Stimulated activated CD8-positive, alpha-beta memory T cell treated with anti-CD3 and anti-CD28 coated beads, Interleukin-4, amount 100 ng/mL, for 1 hour (primary cell): ENCODE data around the gene RXRA.

Experiments
- DNase-seq, 2 donors: peaks; one replicate each; pipeline ENCODE4 v3.0.0-alpha.2; 2020; ENCODE audit warnings: low read depth in 2 of 2, low spot score in 1 of 2

Gene RXRA

GRCh38 chr9:134429481-134429880 is 103.2 kb downstream of the RXRA start:
- DNase-seq, result no peak

GRCh38 chr9:134431095-134431494 is 104.8 kb downstream of the RXRA start:
- DNase-seq, result no peak

- no peak for DNase-seq
Observed at GRCh38 chr9:134431626-134432025, 105.4 kb downstream of the RXRA start.

GRCh38 chr9:134432471-134432870 is 106.2 kb downstream of the RXRA start:
- DNase-seq, result no peak

- no peak for DNase-seq
Observed at GRCh38 chr9:134433101-134433500, 106.8 kb downstream of the RXRA start.

GRCh38 chr9:134433909-134434882 is 107.9 kb downstream of the RXRA start:
- DNase-seq, result no peak

GRCh38 chr9:134434894-134435506 is 108.7 kb downstream of the RXRA start:
- no peak for DNase-seq

- DNase-seq, result no peak
Observed at GRCh38 chr9:134435550-134436378, 109.5 kb downstream of the RXRA start.

- DNase-seq, result no peak
Observed at GRCh38 chr9:134436379-134436762, 110.1 kb downstream of the RXRA start.

GRCh38 chr9:134436911-134437310 is 110.7 kb downstream of the RXRA start:
- no peak for DNase-seq

- no peak for DNase-seq
Observed at GRCh38 chr9:134437403-134438194, 111.3 kb downstream of the RXRA start.

GRCh38 chr9:134438195-134438788 is 112.0 kb downstream of the RXRA start:
- no peak for DNase-seq

- no peak for DNase-seq
Observed at GRCh38 chr9:134439368-134439784, 113.1 kb downstream of the RXRA start.

GRCh38 chr9:134440636-134441226 is 114.5 kb downstream of the RXRA start:
- DNase-seq, result no peak

- no peak for DNase-seq
Observed at GRCh38 chr9:134441227-134442084, 115.2 kb downstream of the RXRA start.

- no peak for DNase-seq
Observed at GRCh38 chr9:134442085-134442474, 115.8 kb downstream of the RXRA start.

- DNase-seq, result no peak
Observed at GRCh38 chr9:134442486-134443173, 116.4 kb downstream of the RXRA start.
